ENCODE measurements around the gene RTTN. TPM values are rescaled to one million over a fixed set of nuclear protein-coding genes. Genes with fewer than 3 reads are reported as not detected.

Gene RTTN
- total and polyA plus RNA-seq, 2 of the 13 experiments (the other 11 are each of a cell fraction or from before 2014, with no cell fraction given): 5.4 to 18.7 TPM

DNA sequence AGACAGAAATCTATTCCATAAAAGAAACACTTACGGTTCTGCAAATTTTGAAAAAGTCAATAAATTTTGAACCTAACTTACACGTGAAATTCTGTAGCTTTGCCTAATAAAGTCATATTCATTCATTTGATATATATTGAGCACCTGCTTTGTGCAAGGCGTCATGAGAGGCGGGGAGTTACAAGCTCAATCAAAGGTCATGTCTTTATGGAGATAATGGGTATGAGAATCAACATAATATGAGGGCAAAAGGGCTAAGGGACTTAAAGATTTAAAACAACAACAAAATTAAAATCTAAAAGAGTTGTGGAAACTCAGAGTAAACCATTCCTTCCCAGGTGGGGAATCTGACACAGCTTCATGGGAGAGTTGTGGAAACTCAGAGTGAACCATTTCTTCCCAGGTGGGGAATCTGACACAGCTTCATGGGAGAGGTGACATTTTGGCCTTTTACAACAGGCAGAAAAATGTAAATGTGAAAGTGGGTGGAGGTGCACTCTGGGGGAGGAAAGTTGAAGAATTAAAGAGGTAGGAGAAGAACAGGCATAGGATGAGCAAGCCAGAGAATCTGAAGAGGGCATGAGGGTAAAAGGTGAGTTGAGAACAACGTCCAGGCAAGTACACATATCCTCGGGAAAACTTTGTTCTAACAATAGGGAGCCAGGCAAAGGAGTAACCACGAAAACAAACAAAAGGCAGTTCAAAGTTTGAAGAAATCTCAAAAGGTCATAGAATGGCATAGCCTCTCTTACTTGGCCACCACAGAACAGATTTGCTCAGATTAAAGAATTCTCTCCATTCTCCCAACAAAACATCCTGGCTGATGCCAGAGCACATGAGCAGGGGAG lies 208.3 kb downstream of the RTTN start (continued):
- TF ChIP-seq HNF4G (IDR thresholded peaks at IDR 0.05; ENCODE audit: borderline replicate concordance, low read depth, low read length) (peak; percentile 32; the same call in 1 of the 2 replicates), HNF4G (CRISPR knock-in tag; IDR thresholded peaks at IDR 0.05; ENCODE audit: borderline replicate concordance, low read depth) (no peak), POLR2AphosphoS5 (IDR thresholded peaks at IDR 0.05; ENCODE audit: low read depth, low read length) (no peak), XRCC5 (optimal IDR thresholded peaks at IDR 0.05; ENCODE audit: low read length) (no peak), TBP (CRISPR knock-in tag; IDR thresholded peaks at IDR 0.05) (no peak), NR2F6 (IDR thresholded peaks at IDR 0.05) (0 out of 2 replicates have a peak, but pooled peaks have one; percentile 22), NR2F6 (CRISPR knock-in tag; IDR thresholded peaks at IDR 0.05) (peak; percentile 19; the same call in 1 of the 2 replicates), ESRRA (CRISPR knock-in tag; IDR thresholded peaks at IDR 0.05; ENCODE audit: low read depth) (no peak), ZNF530 (CRISPR knock-in tag; IDR thresholded peaks at IDR 0.05; ENCODE audit: low read depth) (no peak), RARA (CRISPR knock-in tag; IDR thresholded peaks at IDR 0.05) (peak; percentile 46), RCOR2 (CRISPR knock-in tag; IDR thresholded peaks at IDR 0.05) (0 out of 2 replicates have a peak, but pooled peaks have one; percentile 20), ZNF775 (CRISPR knock-in tag; IDR thresholded peaks at IDR 0.05; ENCODE audit: borderline replicate concordance) (no peak), CBX5 (CRISPR knock-in tag; IDR thresholded peaks at IDR 0.05; ENCODE audit: borderline replicate concordance) (no peak), POLR2AphosphoS2 (IDR thresholded peaks at IDR 0.05; ENCODE audit: low read depth, low read length) (no peak), TEAD3 (CRISPR knock-in tag; optimal IDR thresholded peaks at IDR 0.05; ENCODE audit: borderline replicate concordance) (peak; percentile 41), NR1H2 (CRISPR knock-in tag; IDR thresholded peaks at IDR 0.05; ENCODE audit: borderline replicate concordance, low read depth) (no peak), NCOA2 (CRISPR knock-in tag; IDR thresholded peaks at IDR 0.05) (no peak), ZNF33A (CRISPR knock-in tag; IDR thresholded peaks at IDR 0.05; ENCODE audit: borderline replicate concordance) (no peak)
- TF ChIP-seq, protein P1, sequence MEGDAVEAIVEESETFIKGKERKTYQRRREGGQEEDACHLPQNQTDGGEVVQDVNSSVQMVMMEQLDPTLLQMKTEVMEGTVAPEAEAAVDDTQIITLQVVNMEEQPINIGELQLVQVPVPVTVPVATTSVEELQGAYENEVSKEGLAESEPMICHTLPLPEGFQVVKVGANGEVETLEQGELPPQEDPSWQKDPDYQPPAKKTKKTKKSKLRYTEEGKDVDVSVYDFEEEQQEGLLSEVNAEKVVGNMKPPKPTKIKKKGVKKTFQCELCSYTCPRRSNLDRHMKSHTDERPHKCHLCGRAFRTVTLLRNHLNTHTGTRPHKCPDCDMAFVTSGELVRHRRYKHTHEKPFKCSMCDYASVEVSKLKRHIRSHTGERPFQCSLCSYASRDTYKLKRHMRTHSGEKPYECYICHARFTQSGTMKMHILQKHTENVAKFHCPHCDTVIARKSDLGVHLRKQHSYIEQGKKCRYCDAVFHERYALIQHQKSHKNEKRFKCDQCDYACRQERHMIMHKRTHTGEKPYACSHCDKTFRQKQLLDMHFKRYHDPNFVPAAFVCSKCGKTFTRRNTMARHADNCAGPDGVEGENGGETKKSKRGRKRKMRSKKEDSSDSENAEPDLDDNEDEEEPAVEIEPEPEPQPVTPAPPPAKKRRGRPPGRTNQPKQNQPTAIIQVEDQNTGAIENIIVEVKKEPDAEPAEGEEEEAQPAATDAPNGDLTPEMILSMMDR (CRISPR knock-in tag; IDR thresholded peaks at IDR 0.05): no peak
- TF ChIP-seq, protein P2, sequence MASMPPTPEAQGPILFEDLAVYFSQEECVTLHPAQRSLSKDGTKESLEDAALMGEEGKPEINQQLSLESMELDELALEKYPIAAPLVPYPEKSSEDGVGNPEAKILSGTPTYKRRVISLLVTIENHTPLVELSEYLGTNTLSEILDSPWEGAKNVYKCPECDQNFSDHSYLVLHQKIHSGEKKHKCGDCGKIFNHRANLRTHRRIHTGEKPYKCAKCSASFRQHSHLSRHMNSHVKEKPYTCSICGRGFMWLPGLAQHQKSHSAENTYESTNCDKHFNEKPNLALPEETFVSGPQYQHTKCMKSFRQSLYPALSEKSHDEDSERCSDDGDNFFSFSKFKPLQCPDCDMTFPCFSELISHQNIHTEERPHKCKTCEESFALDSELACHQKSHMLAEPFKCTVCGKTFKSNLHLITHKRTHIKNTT (CRISPR knock-in tag; IDR thresholded peaks at IDR 0.05): no peak
- TF ChIP-seq, protein P3, sequence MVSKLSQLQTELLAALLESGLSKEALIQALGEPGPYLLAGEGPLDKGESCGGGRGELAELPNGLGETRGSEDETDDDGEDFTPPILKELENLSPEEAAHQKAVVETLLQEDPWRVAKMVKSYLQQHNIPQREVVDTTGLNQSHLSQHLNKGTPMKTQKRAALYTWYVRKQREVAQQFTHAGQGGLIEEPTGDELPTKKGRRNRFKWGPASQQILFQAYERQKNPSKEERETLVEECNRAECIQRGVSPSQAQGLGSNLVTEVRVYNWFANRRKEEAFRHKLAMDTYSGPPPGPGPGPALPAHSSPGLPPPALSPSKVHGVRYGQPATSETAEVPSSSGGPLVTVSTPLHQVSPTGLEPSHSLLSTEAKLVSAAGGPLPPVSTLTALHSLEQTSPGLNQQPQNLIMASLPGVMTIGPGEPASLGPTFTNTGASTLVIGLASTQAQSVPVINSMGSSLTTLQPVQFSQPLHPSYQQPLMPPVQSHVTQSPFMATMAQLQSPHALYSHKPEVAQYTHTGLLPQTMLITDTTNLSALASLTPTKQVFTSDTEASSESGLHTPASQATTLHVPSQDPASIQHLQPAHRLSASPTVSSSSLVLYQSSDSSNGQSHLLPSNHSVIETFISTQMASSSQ (IDR thresholded peaks at IDR 0.05; ENCODE audit: low read depth): no peak
- TF ChIP-seq, protein P3 (CRISPR knock-in tag; IDR thresholded peaks at IDR 0.05; ENCODE audit: borderline replicate concordance): no peak
- TF ChIP-seq, protein P4, sequence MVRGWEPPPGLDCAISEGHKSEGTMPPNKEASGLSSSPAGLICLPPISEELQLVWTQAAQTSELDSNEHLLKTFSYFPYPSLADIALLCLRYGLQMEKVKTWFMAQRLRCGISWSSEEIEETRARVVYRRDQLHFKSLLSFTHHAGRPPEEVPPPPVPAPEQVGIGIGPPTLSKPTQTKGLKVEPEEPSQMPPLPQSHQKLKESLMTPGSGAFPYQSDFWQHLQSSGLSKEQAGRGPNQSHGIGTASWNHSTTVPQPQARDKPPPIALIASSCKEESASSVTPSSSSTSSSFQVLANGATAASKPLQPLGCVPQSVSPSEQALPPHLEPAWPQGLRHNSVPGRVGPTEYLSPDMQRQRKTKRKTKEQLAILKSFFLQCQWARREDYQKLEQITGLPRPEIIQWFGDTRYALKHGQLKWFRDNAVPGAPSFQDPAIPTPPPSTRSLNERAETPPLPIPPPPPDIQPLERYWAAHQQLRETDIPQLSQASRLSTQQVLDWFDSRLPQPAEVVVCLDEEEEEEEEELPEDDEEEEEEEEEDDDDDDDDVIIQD (CRISPR knock-in tag; IDR thresholded peaks at IDR 0.05; ENCODE audit: low read depth): 0 out of 2 replicates have a peak, but pooled peaks have one; percentile 19
